GM18519 (cell line): Measurements from ENCODE around the gene LBX2.
"Not testable (repeated sequence)": the region's sequence is repeated elsewhere in the genome, so short reads cannot be mapped to it uniquely, and the experiment has no call there.

Source experiments
- ATAC-seq: cut with Tn5 transposase; IDR thresholded peaks from one replicate; pipeline ENCODE4 v1.9.1; 2021; ENCODE audit warnings: mild to moderate bottlenecking, moderate library complexity; ENCODE audit not compliant: unreplicated experiment, low FRiP score

Gene LBX2

GRCh38 chr2:74488643-74489481, 10.5 kb downstream of the LBX2 start:
- no peak for ATAC-seq

GRCh38 chr2:74486141-74486540, 13.3 kb downstream of the LBX2 start:
- ATAC-seq: no peak

GRCh38 chr2:74483675-74484164, 15.7 kb downstream of the LBX2 start:
- ATAC-seq: not testable (repeated sequence)

GRCh38 chr2:74482801-74483674, 16.4 kb downstream of the LBX2 start, which contains the start of the genes CCDC142 and TTC31:
CCDC142 (minus strand) TSS chr2:74482998; CDS start chr2:74482837, 161 bp downstream.
TTC31 (plus strand) TSS chr2:74483081; CDS start chr2:74483096, 15 bp downstream.
- peak; percentile 67 for ATAC-seq

- peak; percentile 34 for ATAC-seq
Measured at GRCh38 chr2:74481961-74482800, 17.2 kb downstream of the LBX2 start.

GRCh38 chr2:74481431-74481830, 18.0 kb downstream of the LBX2 start:
- no peak for ATAC-seq

- no peak for ATAC-seq
Measured at GRCh38 chr2:74474899-74475298, 24.5 kb downstream of the LBX2 start.

- no peak for ATAC-seq
Measured at GRCh38 chr2:74474481-74474880, 24.9 kb downstream of the LBX2 start.

- no peak for ATAC-seq
Measured at GRCh38 chr2:74472945-74473258, 26.5 kb downstream of the LBX2 start.

- peak; percentile 57 for ATAC-seq
Measured at GRCh38 chr2:74472086-74472944, 27.1 kb downstream of the LBX2 start, which contains the start of gene MRPL53. MRPL53 (minus strand) TSS chr2:74472680; CDS start chr2:74472660, 20 bp downstream.

GRCh38 chr2:74471332-74472065, 27.9 kb downstream of the LBX2 start:
- no peak for ATAC-seq

GRCh38 chr2:74470742-74471141, 28.7 kb downstream of the LBX2 start:
- ATAC-seq: not testable (repeated sequence)

GRCh38 chr2:74464406-74464805, 35.0 kb downstream of the LBX2 start:
- no peak for ATAC-seq

GRCh38 chr2:74462786-74463105, 36.7 kb downstream of the LBX2 start:
- ATAC-seq: no peak

- no peak for ATAC-seq
Measured at GRCh38 chr2:74462054-74462785, 37.2 kb downstream of the LBX2 start.

- no peak for ATAC-seq
Measured at GRCh38 chr2:74461187-74462053, 38.0 kb downstream of the LBX2 start.

- ATAC-seq: not testable (repeated sequence)
Measured at GRCh38 chr2:74460187-74460586, 39.2 kb downstream of the LBX2 start.
